Sigmoid colon (tissue), 4 donors: ENCODE data around the gene POLR3GL.

ENCODE experiments used
- EP300 ChIP-seq, 4 donors: sonication (generic); formaldehyde crosslinking; IDR thresholded peaks; one replicate each; pipeline ENCODE4 v1.6.1; 2017; ENCODE audit warnings: antibody characterized with exemption in 4 of 4
- POLR2A ChIP-seq, 2 donors: fragments of 450-650 bp; IDR thresholded peaks; one replicate each; pipeline ENCODE4 v1.6.1; 2016; ENCODE audit warnings: antibody characterized with exemption in 2 of 2, mild to moderate bottlenecking in 2 of 2, moderate library complexity in 2 of 2
- POLR2AphosphoS5 ChIP-seq, 4 donors: sonication (generic); formaldehyde crosslinking; IDR thresholded peaks; one replicate each; pipeline ENCODE4 v1.6.1; 2017; ENCODE audit warnings: antibody characterized with exemption in 4 of 4
- TF ChIP-seq, protein P1 (sequence below), 4 experiments: fragments of 450-650 bp in 3 of 4; fragments of 200-600 bp in 1 of 4; IDR thresholded peaks; one replicate each; pipeline ENCODE4 v1.5.1; 2016 to 2019; ENCODE audit warnings: antibody characterized with exemption in 4 of 4, mild to moderate bottlenecking in 3 of 4, moderate library complexity in 2 of 4

GRCh38 chr1:145946477-145946986 is 18.0 kb upstream of the POLR3GL start:
- TF ChIP-seq, protein P1, sequence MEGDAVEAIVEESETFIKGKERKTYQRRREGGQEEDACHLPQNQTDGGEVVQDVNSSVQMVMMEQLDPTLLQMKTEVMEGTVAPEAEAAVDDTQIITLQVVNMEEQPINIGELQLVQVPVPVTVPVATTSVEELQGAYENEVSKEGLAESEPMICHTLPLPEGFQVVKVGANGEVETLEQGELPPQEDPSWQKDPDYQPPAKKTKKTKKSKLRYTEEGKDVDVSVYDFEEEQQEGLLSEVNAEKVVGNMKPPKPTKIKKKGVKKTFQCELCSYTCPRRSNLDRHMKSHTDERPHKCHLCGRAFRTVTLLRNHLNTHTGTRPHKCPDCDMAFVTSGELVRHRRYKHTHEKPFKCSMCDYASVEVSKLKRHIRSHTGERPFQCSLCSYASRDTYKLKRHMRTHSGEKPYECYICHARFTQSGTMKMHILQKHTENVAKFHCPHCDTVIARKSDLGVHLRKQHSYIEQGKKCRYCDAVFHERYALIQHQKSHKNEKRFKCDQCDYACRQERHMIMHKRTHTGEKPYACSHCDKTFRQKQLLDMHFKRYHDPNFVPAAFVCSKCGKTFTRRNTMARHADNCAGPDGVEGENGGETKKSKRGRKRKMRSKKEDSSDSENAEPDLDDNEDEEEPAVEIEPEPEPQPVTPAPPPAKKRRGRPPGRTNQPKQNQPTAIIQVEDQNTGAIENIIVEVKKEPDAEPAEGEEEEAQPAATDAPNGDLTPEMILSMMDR (IDR thresholded peaks at IDR 0.05) = no peak
- TF ChIP-seq POLR2AphosphoS5 (IDR thresholded peaks at IDR 0.05) = no peak
- TF ChIP-seq POLR2A (IDR thresholded peaks at IDR 0.05) = no peak
- no peak for TF ChIP-seq EP300 (IDR thresholded peaks at IDR 0.05)
